GM21528 (cell line): ENCODE results near the gene ARHGEF7.

ENCODE experiments used
- ATAC-seq: cut with Tn5 transposase; IDR thresholded peaks from one replicate; pipeline ENCODE4 v1.9.1; 2021; ENCODE audit warnings: mild to moderate bottlenecking, moderate library complexity; ENCODE audit not compliant: unreplicated experiment, low FRiP score

The ARHGEF7 gene

DNA sequence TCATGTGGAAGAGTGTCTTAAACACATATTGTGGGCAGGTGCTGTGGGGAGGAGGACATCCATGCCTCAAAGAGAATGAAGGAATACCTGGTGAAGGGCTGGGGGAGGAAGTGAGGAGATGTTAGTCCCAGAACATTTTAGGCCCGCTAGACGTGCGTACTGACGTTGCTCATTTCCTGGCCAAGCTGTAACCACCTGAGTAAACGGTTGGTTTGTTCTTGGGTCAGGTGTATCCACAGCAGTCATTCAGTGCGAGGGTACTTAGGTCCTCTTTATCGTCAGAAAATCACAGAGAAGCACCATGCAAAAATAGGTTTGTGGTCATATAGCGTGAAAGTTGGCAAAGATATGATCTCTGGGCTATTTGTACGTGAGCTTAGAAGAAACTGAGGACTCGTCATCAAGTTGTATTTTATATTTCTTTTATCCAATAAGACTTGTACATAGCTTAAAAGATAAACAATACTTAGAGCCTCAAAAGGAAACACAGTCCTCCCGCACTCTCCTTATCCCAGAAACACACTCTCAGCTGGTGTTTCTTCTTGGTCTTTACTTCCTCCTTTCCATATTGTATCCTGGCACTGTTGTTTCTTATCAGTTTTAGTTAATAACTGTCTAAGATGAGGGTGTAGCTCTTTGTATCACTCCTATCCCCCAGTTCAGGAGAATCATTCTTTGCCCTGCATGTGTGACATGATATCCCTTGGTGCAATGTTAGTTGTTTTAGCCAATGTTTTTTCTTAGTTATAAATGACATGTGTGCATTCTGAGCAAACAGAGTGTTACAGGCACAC, 52.0 kb downstream of the ARHGEF7 start:
- ATAC-seq: no peak

- ATAC-seq: no peak
Observed at GRCh38 chr13:111168107-111168506, 53.0 kb downstream of the ARHGEF7 start.

- ATAC-seq: no peak
Observed at GRCh38 chr13:111171112-111171511, 56.0 kb downstream of the ARHGEF7 start.

DNA sequence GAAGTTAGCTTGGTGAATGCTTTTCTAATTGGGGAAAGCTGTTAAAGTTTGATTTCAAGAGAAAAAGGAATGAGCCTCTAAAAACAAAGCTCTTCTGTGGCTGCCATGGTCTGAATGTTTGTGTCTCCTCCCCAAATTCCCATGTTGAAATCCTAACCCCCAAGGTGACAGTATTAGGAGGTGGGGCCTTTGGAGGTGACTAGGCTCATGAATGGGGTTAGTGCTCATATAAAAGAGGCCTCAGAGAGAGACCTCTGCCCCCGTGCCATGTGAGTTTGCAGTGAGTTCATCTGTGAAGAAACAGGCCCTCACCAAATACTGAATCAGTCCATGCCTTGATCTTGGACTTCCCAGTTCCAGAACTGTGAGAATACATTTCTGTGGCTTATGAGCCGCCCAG, 56.5 kb downstream of the ARHGEF7 start:
- no peak for ATAC-seq

- no peak for ATAC-seq
Observed at GRCh38 chr13:111174377-111175114, 59.4 kb downstream of the ARHGEF7 start.

GRCh38 chr13:111175372-111175771, 60.3 kb downstream of the ARHGEF7 start:
- ATAC-seq: no peak

DNA sequence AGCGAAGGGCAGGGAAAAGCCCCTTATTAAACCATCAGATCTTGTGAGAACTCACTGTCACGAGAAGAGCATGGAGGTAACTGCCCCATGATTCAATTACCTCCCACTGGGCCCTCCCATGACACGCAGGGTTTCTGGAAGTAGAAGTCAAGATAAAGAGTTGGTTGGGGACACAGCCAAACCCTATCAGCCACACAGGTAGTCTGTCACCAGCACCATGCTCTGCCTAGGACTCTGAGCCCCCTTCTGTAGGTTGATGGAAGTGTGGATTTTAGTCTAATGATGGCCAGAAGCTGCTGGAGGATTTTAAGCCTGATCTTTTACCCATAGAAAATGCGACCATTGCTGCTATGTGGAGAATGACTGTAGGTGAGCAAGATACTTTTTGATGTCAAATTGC, 60.8 kb downstream of the ARHGEF7 start:
- ATAC-seq: no peak

DNA sequence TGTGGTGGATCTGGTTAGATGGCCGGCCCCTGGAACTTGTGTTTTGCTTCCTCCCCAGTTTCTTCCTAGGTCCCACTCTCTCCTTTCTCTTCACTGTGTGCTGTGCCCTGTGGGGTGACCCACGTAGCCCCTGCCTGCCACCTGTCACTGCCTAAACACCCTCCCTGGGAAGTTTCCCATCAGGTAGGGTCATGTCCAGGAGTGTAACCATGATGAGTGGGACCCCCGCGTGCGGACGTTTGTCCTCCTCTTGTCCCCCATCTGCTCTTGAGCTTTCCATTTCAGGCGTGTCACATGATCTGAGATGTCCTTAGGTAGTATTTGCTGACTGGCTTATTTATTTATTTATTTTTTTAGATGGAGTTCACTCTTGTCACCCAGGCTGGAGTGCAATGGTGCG, 61.3 kb downstream of the ARHGEF7 start:
- no peak for ATAC-seq

DNA sequence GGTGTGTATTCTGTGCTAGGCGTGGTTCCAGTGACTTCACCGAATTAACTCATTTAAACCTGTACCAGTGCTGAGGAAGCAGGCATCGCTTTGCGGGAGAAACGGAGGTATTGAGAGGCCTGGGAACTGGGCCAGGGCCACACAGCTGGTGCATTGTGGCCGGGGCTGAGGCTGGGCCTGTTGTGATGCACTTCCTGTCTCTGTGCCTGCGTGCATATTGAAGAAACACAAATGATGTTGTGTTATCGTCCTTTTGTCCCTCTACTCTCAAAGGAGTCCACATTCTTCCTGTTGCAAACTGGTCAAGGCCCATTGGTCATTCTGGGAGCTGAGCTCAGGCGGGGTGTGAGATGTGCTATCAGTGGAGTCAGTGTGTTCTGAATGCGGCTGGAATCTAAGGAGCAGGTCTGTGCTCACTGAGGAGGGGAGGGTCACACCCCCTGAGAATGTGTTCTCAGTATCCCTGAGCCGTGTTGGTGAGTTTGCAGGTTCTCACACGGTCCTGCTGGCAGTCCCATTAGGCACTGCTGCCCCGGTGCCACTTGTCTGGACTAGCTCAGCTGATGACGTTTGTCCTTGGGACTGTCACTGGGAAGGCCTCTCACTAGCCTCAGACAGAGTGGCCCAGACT, 62.1 kb downstream of the ARHGEF7 start:
- peak; percentile 57 for ATAC-seq

GRCh38 chr13:111177921-111178320, 62.8 kb downstream of the ARHGEF7 start:
- no peak for ATAC-seq

DNA sequence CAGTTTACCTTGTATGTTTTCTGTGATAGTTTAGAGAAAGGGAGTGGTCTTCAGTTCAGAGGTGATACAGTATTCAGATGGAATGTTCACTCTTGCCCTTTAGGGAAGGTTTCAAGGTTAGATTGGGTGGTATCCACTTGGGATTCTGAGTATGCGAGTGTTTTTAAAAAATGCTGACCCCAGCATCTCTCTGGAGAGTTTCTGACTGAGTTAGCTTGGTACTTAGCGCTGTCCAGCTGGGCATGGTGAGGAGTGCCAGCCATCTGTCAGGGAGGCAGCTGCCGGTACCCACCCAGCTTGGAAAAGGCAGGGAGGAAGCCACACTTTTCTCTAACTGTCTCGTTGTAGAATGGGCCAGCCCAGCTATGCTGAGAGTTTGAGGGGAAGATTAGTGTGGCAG, 63.3 kb downstream of the ARHGEF7 start:
- ATAC-seq: no peak

GRCh38 chr13:111179908-111180760, 65.0 kb downstream of the ARHGEF7 start:
- ATAC-seq: no peak

DNA sequence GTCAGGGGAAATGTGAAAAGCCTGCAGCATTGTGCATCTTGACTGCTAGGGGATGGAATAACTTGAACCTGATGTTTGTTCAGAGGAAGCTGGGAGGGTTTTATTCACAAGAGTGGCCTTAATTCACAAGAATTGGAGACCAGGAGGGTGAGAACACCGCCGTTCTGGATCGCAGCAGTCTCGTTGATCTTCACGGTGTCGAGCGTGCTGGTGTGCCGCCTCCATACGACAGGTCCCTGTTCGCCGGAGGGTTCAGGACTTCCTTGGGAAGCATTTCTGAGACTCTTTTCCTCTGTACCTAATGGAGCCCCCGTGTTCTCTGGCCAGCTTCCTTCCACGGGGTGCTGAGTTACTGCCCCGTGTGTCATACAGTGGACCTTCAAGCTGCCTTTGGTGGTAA, 66.9 kb downstream of the ARHGEF7 start:
- ATAC-seq: no peak

DNA sequence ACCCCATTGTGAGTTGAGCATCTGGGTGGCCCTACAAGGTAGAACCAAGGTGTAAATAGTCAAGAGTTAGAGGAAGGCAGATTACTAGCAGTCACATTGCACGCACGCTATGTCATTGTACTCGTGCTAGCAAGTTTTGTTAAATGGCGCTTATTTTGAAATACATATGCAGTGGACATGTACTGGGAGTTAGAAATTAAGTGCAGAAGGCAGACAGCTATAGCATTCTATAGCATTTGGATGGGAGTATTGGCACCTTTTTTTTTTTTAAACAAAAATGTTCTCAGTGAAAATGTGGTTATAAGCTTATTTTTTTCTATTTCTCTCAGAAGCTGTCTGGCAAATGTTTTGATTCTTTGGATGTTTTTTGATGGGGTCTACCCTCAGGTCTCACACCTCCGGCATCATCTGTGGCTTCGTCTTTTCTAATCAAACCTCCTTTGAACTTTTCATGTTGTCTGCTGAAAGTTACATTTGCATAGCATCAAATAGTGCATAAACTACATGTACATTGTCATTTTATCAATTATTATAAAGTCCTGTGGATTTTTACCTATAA, 68.1 kb downstream of the ARHGEF7 start:
- no peak for ATAC-seq

- no peak for ATAC-seq
Observed at GRCh38 chr13:111183959-111184358, 68.8 kb downstream of the ARHGEF7 start.

GRCh38 chr13:111184458-111185401, 69.6 kb downstream of the ARHGEF7 start:
- ATAC-seq: peak; percentile 90

- no peak for ATAC-seq
Observed at GRCh38 chr13:111186305-111186935, 71.3 kb downstream of the ARHGEF7 start.

- no peak for ATAC-seq
Observed at GRCh38 chr13:111187960-111188541, 72.9 kb downstream of the ARHGEF7 start.
